Loucy (cell line): Measurements from ENCODE around the gene DCDC1.

Source experiments
- H2AFZ ChIP-seq: fragments of 200-600 bp; sonication (generic); 2 replicates; pipeline ENCODE4 v1.6.0; 2016; ENCODE audit warnings: antibody characterized with exemption, mild to moderate bottlenecking, low read length, moderate library complexity
- H3F3A ChIP-seq: fragments of 200-600 bp; 2 replicates; pipeline ENCODE4 v1.6.0; 2016; ENCODE audit warnings: antibody characterized with exemption, low read depth, mild to moderate bottlenecking
- H3K27me3 ChIP-seq: fragments of 200-600 bp; sonication (generic); 2 replicates; pipeline ENCODE4 v1.6.1; 2014; ENCODE audit warnings: low read length, mild to moderate bottlenecking; ENCODE audit not compliant: insufficient read depth, poor library complexity, severe bottlenecking
- H3K36me3 ChIP-seq: fragments of 200-600 bp; sonication (generic); 2 replicates; pipeline ENCODE4 v1.6.1; 2016; ENCODE audit warnings: low read length; ENCODE audit not compliant: insufficient read depth
- H3K4me1 ChIP-seq: fragments of 200-600 bp; sonication (generic); 2 replicates; pipeline ENCODE4 v1.5.1; 2014; ENCODE audit warnings: low read length, mild to moderate bottlenecking; ENCODE audit not compliant: insufficient read depth, poor library complexity, severe bottlenecking
- H3K4me2 ChIP-seq: fragments of 200-600 bp; sonication (generic); 2 replicates; pipeline ENCODE4 v1.6.0; 2014; ENCODE audit warnings: antibody characterized with exemption, low read length, low read depth, mild to moderate bottlenecking; ENCODE audit not compliant: poor library complexity, severe bottlenecking
- H3K4me3 ChIP-seq: fragments of 200-600 bp; sonication (generic); 2 replicates; pipeline ENCODE4 v1.5.1; 2014; ENCODE audit warnings: low read length, mild to moderate bottlenecking, mixed read lengths; ENCODE audit not compliant: poor library complexity, severe bottlenecking
- H3K79me2 ChIP-seq: fragments of 200-600 bp; sonication (generic); 2 replicates; pipeline ENCODE4 v1.6.1; 2014; ENCODE audit warnings: low read length; ENCODE audit not compliant: insufficient read depth
- H3K9ac ChIP-seq: fragments of 200-600 bp; sonication (generic); 2 replicates; pipeline ENCODE4 v1.6.0; 2014; ENCODE audit warnings: mild to moderate bottlenecking, low read depth, low read length, moderate library complexity; ENCODE audit not compliant: poor library complexity, severe bottlenecking
- H3K9me2 ChIP-seq: fragments of 200-600 bp; sonication (generic); replicated peaks from 2 replicates; pipeline ENCODE4 v1.6.1; 2016; ENCODE audit warnings: low read depth, low read length, mixed read lengths
- H3K9me3 ChIP-seq: fragments of 200-600 bp; sonication (generic); 2 replicates; pipeline ENCODE4 v1.6.1; 2014; ENCODE audit warnings: mild to moderate bottlenecking, antibody characterized with exemption, low read length, low read depth; ENCODE audit not compliant: insufficient read depth
- H4K20me1 ChIP-seq: fragments of 200-600 bp; sonication (generic); 2 replicates; pipeline ENCODE4 v1.6.0; 2014; ENCODE audit warnings: antibody characterized with exemption, low read length, mild to moderate bottlenecking; ENCODE audit not compliant: insufficient read depth, poor library complexity, severe bottlenecking
- CTCF ChIP-seq: fragments of 200-600 bp; sonication (generic); conservative IDR thresholded peaks from 2 replicates; pipeline ENCODE4 v1.5.1; 2014; ENCODE audit warnings: mild to moderate bottlenecking, antibody characterized with exemption, low read length
- EZH2phosphoT487 ChIP-seq: fragments of 200-600 bp; IDR thresholded peaks from 2 replicates; pipeline ENCODE4 v1.6.1; 2018; ENCODE audit warnings: antibody characterized with exemption, mild to moderate bottlenecking, moderate library complexity, borderline replicate concordance

Gene DCDC1

GRCh38 chr11:30917266-30917665 is 452.3 kb downstream of the DCDC1 start:
- H2AFZ ChIP-seq: no peak overlapping the region
- H3K4me1 ChIP-seq: no peaks in the 10 kb centered on the region
- no peaks in the 10 kb centered on the region for H3K9me2 ChIP-seq
- H3K79me2 ChIP-seq: no peaks in the 10 kb centered on the region
- H4K20me1 ChIP-seq: no peaks in the 10 kb centered on the region
- no peaks in the 10 kb centered on the region for H3K27me3 ChIP-seq
- H3K36me3 ChIP-seq: no peaks in the 10 kb centered on the region
- H3K9me3 ChIP-seq: no peaks in the 10 kb centered on the region
- H3K4me3 ChIP-seq: no peak overlapping the region
- H3K9ac ChIP-seq: no peak overlapping the region
- no peak overlapping the region for H3K4me2 ChIP-seq
- TF ChIP-seq CTCF (no peak), EZH2phosphoT487 (no peak)
- no peaks in the 10 kb centered on the region for H3F3A ChIP-seq

GRCh38 chr11:30916764-30917163 is 452.8 kb downstream of the DCDC1 start:
- no peaks in the 10 kb centered on the region for H3K27me3 ChIP-seq
- H3K36me3 ChIP-seq: no peaks in the 10 kb centered on the region
- no peaks in the 10 kb centered on the region for H3K79me2 ChIP-seq
- no peaks in the 10 kb centered on the region for H3K9me3 ChIP-seq
- no peaks in the 10 kb centered on the region for H3K4me1 ChIP-seq
- H3F3A ChIP-seq: no peaks in the 10 kb centered on the region
- H3K9me2 ChIP-seq: no peaks in the 10 kb centered on the region
- no peak overlapping the region for H3K4me2 ChIP-seq
- no peak overlapping the region for H2AFZ ChIP-seq
- H4K20me1 ChIP-seq: no peaks in the 10 kb centered on the region
- no peak overlapping the region for H3K9ac ChIP-seq
- no peak for TF ChIP-seq EZH2phosphoT487
- TF ChIP-seq CTCF: no peak
- H3K4me3 ChIP-seq: no peak overlapping the region

- no peak for TF ChIP-seq EZH2phosphoT487
- TF ChIP-seq CTCF: peak; percentile 29; the same call in 1 of the 2 replicates
- no peak overlapping the region for H2AFZ ChIP-seq
- no peaks in the 10 kb centered on the region for H4K20me1 ChIP-seq
- no peak overlapping the region for H3K4me2 ChIP-seq
- H3K4me1 ChIP-seq: no peaks in the 10 kb centered on the region
- no peak overlapping the region for H3K4me3 ChIP-seq
- H3K9ac ChIP-seq: no peak overlapping the region
- no peaks in the 10 kb centered on the region for H3F3A ChIP-seq
- H3K9me3 ChIP-seq: no peaks in the 10 kb centered on the region
- no peaks in the 10 kb centered on the region for H3K36me3 ChIP-seq
- no peaks in the 10 kb centered on the region for H3K27me3 ChIP-seq
- H3K79me2 ChIP-seq: no peaks in the 10 kb centered on the region
- no peaks in the 10 kb centered on the region for H3K9me2 ChIP-seq
Observed at GRCh38 chr11:30914143-30914762, 455.3 kb downstream of the DCDC1 start.
